T-helper 1 cell treated with Interleukin-12 subunit alpha and Interleukin-12 subunit beta and Interleukin-4 antibody, amounts not matched to agents 30 μg/mL and 1 μg/mL, for 36 hours (primary cell): ENCODE data around the gene PERCC1.
"Not testable (repeated sequence)": the region's sequence is repeated elsewhere in the genome, so short reads cannot be mapped to it uniquely, and the experiment has no call there.

Experiments
- H3K27ac Mint-ChIP-seq: one replicate; pipeline ENCODE4 v1.8.0; 2021; ENCODE audit warnings: mild to moderate bottlenecking, mixed read lengths
- H3K27me3 Mint-ChIP-seq: one replicate; pipeline ENCODE4 v1.8.0; 2021; ENCODE audit warnings: low read depth, mixed read lengths
- H3K36me3 Mint-ChIP-seq: one replicate; pipeline ENCODE4 v1.8.0; 2021; ENCODE audit warnings: low read depth, mixed read lengths
- H3K4me1 Mint-ChIP-seq: one replicate; pipeline ENCODE4 v1.8.0; 2021; ENCODE audit warnings: low read depth, mixed read lengths
- H3K4me3 Mint-ChIP-seq: one replicate; pipeline ENCODE4 v1.8.0; 2021; ENCODE audit warnings: mild to moderate bottlenecking, moderate library complexity, mixed read lengths
- H3K9me3 Mint-ChIP-seq: one replicate; pipeline ENCODE4 v1.8.0; 2021; ENCODE audit warnings: mixed read lengths

PERCC1 gene

DNA sequence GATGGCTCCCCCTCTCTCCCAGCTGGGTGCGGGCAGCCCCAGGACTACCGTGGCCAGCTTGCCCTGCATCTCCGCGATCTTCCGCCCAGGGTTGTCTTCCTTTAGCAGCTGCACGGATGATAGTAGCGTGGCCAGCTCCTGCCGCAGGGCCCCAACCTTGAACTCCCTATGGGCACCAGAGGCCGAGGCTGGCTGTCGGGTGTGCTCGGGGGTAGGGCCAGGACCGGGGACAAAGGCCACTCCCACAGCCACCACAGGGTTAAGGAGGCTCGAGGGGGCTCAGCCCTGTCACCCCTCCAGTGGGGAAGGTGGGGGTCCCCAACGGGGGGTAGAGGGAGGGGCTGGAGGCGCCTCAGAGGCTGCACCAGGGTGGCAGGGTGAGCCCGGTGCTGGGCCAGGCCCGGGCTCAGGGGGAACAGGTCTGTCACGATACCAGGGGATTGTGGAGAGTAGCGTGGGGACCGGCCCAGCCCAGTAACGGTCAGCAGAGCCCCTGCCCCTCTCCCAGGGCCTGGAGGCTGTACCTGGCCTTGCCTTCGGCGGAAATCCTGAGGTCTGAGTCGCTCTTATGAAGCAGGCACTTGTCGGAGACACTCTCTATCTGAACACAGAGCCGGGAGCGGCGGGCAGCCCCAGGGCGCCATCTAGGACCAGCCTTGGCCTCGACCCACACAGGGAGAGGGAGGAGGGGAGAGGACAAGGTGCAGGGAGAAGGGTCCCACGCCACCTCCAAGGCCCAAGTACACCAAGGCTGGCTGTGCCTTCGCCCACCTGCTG lies 5.2 kb downstream of the PERCC1 start:
- H3K27me3 Mint-ChIP-seq, result no peaks in the 10 kb centered on the region
- no peaks in the 10 kb centered on the region for H3K9me3 Mint-ChIP-seq
- H3K4me3 Mint-ChIP-seq, result no peak overlapping the region
- H3K27ac Mint-ChIP-seq, result no peak overlapping the region
- H3K36me3 Mint-ChIP-seq, result no peaks in the 10 kb centered on the region
- no peaks in the 10 kb centered on the region for H3K4me1 Mint-ChIP-seq

DNA sequence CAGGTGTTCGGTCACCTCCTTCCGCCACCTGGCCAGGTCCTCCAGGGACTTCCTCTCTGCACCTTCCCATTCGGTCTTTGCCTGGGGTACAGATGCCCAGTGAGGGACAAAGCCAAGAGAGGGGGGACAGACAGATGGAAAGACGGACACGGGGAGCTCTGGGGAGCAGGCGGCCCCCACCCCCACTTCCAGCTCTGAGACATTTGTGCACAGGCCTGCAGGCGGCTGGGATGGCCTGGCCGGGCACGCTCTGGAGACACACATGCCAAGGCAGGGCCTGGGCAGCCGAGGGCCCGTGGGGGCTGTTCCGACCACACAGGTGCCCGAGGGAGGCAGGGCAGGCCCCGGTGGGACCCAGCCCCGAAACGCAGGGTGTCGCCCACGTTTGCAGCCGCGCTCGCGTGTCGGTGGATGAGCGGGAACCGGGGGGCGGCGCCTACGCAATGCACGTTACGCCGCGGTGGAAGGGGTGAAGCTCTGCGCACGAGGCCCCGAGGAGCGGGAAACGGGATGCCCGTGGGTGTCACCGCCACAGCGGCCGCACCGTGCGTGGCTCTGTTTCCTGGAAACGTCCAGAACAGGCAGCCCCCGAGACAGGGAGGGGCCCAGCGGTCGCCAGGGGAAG lies 6.0 kb downstream of the PERCC1 start:
- H3K36me3 Mint-ChIP-seq, result no peaks in the 10 kb centered on the region
- H3K27ac Mint-ChIP-seq, result no peak overlapping the region
- H3K4me1 Mint-ChIP-seq, result no peaks in the 10 kb centered on the region
- H3K4me3 Mint-ChIP-seq, result no peak overlapping the region
- no peaks in the 10 kb centered on the region for H3K27me3 Mint-ChIP-seq
- no peaks in the 10 kb centered on the region for H3K9me3 Mint-ChIP-seq

DNA sequence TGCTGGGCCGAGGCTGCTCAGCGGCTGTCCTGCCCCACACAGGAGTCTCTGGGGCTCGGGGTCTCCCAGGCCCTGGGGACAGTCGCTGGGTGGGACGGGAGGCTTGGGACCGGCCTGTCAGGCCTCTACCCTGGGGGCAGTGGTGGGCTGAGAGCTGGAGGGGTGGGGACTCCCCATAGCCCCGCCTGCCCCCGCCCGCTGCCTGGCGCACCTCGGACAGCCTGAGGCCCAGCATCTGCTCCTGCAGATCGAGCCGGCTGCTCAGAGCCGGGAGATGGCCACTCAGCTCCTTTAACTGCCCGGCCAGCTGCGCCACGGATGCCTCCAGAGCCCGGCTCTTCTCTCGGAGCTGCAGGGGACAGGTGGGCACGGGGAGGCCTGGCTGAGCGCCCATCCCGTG lies 6.7 kb downstream of the PERCC1 start:
- Mint-ChIP-seq H3K27me3 (no peaks in the 10 kb centered on the region), H3K4me3 (no peak overlapping the region), H3K4me1 (no peaks in the 10 kb centered on the region), H3K36me3 (no peaks in the 10 kb centered on the region), H3K27ac (no peak overlapping the region), H3K9me3 (no peaks in the 10 kb centered on the region)

DNA sequence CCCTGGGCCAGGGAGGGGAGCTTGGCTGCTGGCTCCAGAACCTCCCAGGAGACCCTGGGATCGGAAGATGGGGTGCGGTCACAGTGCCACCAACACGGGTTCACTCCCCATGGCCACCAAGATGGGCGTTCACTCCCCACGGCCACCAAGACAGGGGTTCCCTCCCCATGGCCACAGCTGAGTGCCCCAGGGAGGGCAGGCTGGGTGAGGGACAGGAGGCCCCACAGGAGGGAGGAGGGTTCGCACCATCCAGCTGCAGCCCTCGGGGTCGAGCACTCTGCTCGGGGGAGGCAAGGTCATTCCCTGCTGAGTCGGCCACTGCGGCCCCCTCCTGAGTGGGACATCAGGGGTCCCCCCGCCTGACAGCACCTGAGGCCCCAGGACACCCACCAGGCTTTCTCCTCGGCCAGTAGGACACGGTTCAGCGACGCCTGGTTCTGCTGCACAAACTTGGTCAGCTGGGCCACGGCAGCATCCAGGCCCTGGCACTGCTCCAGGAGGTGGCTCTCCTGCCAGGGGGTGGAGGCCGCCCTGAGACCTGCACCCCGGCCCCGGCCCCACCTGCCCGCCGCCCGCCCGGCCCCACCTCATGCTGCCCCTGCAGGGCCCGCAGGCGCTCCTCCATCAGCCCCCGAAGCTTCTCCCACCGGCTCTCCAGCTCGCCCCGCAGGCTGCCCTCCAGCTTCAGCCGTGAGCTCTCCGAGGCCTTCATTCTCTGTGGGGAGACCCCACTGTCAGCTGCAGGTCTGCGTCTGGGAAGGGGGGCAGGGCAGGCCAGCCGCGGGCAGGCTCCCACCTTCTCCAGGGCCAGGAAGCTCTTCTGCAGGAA lies 7.6 kb downstream of the PERCC1 start:
- Mint-ChIP-seq H3K4me1 (no peaks in the 10 kb centered on the region), H3K4me3 (no peak overlapping the region), H3K9me3 (no peaks in the 10 kb centered on the region), H3K27me3 (no peaks in the 10 kb centered on the region), H3K36me3 (no peaks in the 10 kb centered on the region), H3K27ac (no peak overlapping the region)

DNA sequence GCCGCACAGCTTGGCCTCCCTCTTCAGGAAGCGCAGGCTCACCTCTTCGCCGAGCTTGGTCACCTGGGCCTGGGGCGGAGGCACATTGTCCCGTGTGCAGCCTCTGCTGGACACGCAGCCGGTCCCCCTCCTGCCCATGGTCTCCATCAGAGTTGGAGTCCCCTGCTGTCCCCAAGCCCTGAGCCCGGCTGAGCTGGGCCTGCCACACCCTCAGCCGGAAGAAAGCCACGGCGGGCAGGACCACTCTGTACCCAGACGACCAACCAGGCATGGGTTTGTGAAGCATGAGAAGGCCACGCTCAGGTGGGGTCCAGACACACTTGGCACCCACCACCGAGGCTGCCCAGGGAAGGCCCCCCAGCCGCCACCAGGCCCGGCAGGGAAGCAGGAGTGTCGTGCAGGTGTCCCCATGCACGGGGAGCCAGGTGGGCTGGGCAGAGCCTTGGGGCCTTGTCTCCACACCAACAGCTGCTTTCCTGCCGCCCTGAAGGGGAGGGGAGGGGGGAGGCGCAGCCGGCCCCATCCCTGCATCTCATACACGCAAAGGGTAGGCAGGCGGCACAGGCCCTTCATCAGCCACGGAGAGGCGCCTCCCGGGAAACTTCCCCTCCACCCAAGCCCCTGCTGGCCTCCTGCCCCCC lies 8.3 kb downstream of the PERCC1 start:
- no peak overlapping the region for H3K4me3 Mint-ChIP-seq
- H3K27me3 Mint-ChIP-seq, result no peaks in the 10 kb centered on the region
- H3K36me3 Mint-ChIP-seq, result no peaks in the 10 kb centered on the region
- H3K9me3 Mint-ChIP-seq, result no peaks in the 10 kb centered on the region
- no peaks in the 10 kb centered on the region for H3K4me1 Mint-ChIP-seq
- no peak overlapping the region for H3K27ac Mint-ChIP-seq

DNA sequence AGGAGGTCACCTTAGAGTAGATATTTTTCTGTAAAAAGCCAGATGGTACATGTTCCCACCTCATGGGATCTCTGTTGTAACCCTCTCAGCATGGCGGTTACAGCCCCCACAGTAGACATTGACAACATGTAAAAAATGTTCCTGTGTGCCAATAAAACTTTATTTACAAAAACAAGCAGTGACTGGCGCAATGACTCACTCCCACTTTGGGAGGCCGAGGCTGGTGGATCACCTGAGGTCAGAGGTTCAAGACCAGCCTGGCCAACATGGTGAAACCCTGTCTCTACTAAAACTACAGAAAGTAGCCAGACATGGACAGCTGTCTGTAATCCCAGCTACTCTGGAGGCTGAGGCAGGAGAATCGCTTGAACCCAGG lies 8.8 kb downstream of the PERCC1 start:
- H3K36me3 Mint-ChIP-seq, H3K9me3 Mint-ChIP-seq, H3K4me3 Mint-ChIP-seq, H3K27me3 Mint-ChIP-seq, H3K27ac Mint-ChIP-seq, H3K4me1 Mint-ChIP-seq: not testable (repeated sequence)

DNA sequence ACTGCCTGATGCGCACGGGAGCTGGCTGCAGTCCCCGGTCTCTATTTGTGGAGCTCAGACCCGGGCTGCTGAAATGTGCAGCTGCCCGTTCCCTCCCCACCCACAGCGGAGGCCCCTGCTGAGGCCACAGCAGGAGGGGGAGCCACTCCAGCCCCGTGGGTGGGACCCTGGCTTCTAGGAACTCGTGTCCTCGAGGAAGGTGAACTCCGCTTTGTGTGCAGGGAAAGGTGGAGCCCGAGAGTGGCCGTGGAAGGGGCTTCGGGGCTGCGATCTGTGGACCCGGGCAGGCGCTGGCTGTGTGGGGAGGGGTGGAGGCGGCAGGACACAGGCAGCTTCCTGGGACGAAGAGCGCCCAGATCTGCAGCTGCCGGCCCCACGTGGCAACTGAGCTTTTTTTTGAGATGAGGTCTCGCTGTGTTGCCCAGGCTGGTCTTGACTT lies 10.5 kb downstream of the PERCC1 start:
- H3K36me3 Mint-ChIP-seq, result no peaks in the 10 kb centered on the region
- H3K27ac Mint-ChIP-seq, result no peak overlapping the region
- no peak overlapping the region for H3K4me3 Mint-ChIP-seq
- no peaks in the 10 kb centered on the region for H3K27me3 Mint-ChIP-seq
- H3K4me1 Mint-ChIP-seq, result no peaks in the 10 kb centered on the region
- H3K9me3 Mint-ChIP-seq, result no peaks in the 10 kb centered on the region

DNA sequence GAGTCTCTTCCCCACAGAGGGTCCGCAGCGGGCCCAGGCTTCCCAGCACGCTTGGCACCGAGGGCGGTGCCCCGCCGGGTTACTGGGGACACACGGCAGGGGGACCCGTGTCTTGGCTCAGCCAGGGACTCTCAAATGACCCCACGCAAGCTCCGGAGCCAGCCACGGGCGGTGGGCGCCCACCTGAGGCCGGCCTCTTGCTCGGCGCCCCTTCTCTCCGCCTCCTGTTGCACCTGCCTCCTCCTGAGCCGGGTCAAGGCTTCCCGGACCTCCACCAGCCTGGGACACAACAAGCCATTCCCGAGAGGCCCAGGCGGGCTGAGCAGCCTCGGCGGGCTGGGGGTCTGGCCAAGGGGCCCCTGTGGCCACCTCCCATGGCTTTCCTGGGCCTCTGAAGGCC lies 11.8 kb downstream of the PERCC1 start:
- no peak overlapping the region for H3K27ac Mint-ChIP-seq
- H3K27me3 Mint-ChIP-seq, result no peaks in the 10 kb centered on the region
- H3K9me3 Mint-ChIP-seq, result no peaks in the 10 kb centered on the region
- H3K4me3 Mint-ChIP-seq, result no peak overlapping the region
- no peaks in the 10 kb centered on the region for H3K4me1 Mint-ChIP-seq
- no peaks in the 10 kb centered on the region for H3K36me3 Mint-ChIP-seq

DNA sequence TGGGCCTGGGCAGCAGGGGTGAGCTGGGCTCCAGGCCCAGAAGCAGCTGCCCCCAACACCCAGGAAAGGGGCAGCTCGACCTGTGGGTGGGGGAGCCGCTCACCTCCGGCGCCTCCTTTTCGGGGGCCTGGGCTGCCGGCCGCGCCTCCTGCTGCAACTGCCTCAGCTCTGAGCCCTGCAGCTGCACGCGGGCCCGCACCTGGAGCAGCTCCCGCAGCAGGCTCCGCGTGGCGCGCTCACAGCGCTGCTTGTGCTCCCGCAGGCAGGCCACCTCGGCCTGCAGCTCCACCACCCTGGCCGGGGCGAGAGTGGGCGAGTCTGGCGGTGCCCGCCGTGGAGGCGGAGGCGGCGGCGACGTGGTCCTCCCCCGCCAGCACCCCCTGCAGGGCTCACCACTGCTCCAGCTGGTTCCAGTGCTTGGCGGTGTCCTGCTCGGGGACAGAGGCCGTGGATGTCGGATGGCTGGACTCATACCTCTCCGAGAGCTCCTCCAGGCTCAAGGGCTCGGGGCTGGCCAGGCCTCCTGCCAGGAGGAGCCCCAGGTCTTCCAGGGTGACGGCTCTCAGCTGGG lies 12.6 kb downstream of the PERCC1 start:
- H3K36me3 Mint-ChIP-seq, result no peaks in the 10 kb centered on the region
- H3K27ac Mint-ChIP-seq, result no peak overlapping the region
- no peak overlapping the region for H3K4me3 Mint-ChIP-seq
- H3K4me1 Mint-ChIP-seq, result no peaks in the 10 kb centered on the region
- no peaks in the 10 kb centered on the region for H3K9me3 Mint-ChIP-seq
- H3K27me3 Mint-ChIP-seq, result no peaks in the 10 kb centered on the region

DNA sequence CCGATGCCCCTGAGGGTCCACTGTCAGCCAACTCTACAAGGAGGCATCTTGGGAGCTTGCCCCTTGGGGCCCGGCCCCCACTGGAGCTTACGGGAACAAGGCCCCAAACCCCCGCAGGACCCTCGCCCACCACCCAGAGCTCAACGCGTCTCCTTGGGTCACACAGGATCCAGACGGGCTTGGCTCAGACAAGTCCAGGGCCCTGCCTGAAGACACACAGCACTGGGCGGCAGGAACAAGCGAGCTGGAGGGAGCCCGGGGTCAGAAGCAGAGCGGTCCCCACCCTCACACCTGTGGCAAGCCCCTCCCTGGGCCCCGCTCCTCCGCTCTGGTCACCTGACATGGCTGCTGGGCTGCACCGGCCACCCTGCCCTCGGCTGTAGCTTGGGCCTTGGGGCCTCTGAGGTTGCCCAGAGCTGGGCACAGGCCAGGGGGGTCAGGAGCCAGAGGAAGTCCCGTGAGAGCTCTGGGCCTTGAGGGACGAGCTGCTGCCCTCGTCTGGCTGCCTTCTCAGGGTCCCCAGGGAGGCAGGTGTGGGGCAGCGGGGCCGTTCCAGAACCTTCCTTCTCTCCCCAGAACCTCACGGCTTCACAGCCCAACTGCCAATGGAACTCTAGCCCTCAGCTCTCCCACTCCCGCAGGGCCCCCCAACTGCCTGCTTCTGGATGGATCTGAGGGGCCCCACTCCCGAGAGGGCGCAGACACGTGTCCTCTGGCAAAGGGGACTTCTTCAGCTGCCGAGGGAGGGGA lies 13.3 kb downstream of the PERCC1 start, which contains the start of gene CCDC154:
Gene CCDC154, minus strand, starts transcription at position 577 of the 750 bp plus-strand sequence. Its CDS starts 234 bp downstream, at position 343.
- Mint-ChIP-seq H3K27ac (no peak within 1 kb of the TSS), H3K4me1 (no peaks in the 10 kb centered on the region), H3K27me3 (no peaks in the 10 kb centered on the region), H3K36me3 (no peaks in the 10 kb centered on the region), H3K4me3 (no peak within 1 kb of the TSS), H3K9me3 (no peaks in the 10 kb centered on the region)

DNA sequence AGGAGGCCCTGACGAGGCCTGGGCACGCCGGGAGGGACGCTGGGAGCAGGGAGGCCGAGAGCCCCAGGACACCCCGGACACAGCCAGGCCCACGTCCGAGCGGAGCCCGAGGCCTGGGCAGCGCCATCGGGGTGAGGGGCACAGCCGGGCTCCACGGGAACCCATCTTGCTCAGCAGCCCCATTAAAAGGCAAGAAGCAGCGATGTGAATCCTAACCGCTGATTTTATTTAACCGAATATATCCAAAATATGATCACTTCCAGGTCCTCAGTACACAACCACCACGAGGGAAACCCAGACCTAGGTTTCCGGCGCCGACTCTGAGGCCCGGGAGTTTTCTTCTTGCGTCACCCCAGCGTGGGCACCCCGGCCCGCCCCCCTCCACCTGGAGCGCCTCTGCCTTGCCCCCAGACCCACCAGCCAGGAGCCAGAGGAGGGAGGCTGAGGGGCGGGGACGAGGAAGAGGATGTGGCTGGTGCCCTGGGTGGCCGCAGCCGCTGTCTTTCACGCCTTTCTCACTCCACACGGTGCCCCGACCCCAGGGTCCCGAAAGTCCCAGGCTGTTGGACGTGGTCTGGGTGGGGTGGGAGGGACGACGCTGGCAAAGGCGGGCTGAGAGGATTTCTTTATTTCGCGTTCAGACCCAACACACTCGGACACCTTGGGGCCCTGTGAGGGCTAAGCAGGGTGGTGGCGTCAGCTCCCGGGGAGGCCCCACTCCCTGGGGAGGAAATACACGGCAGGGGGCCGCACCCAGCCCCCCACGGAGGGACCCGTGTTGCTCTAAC lies 14.0 kb downstream of the PERCC1 start:
- Mint-ChIP-seq H3K4me3 (no peak overlapping the region), H3K36me3 (no peaks in the 10 kb centered on the region), H3K4me1 (no peaks in the 10 kb centered on the region), H3K9me3 (no peaks in the 10 kb centered on the region), H3K27ac (no peak overlapping the region), H3K27me3 (no peaks in the 10 kb centered on the region)

DNA sequence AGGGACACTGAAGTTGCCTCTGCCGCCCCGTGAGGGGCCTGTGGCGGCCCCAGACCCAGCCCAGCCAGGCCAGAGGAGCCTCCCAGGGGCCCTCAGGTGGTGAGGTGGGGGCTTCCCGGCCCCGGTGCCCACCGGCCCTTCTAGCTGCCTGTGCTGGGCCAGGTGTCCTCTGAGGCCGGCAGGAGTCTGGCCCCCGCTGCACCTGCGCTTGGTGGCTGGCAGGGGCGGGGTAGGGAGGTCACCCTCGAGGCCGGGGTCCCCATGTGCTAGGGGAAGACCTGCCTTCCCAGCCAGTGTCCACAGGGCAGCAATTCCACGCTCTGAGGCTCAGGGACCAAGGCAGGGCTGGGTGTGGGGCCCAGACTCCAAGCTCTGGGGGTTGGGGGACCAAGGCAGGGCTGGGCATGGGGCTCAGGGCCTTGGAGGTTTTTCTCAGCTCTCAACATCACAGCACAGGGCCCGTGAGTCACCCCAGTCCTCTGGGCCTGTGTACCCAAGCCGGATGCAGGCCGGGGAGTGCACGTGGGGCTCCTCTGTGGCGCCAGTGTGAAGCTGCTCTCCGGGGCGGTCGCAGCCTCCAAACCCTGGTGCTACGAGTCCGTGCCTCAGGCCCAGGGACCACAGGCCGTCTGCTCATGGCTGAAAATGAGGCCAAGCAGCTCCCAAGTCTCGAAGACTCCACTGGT lies 14.8 kb downstream of the PERCC1 start:
- no peak overlapping the region for H3K4me3 Mint-ChIP-seq
- no peaks in the 10 kb centered on the region for H3K27me3 Mint-ChIP-seq
- H3K9me3 Mint-ChIP-seq, result no peaks in the 10 kb centered on the region
- no peaks in the 10 kb centered on the region for H3K4me1 Mint-ChIP-seq
- H3K36me3 Mint-ChIP-seq, result no peaks in the 10 kb centered on the region
- H3K27ac Mint-ChIP-seq, result no peak overlapping the region
